NOMO-1 treated with DMSO at 0.1 percent for 48 hours (cell line): Measurements from ENCODE around the gene UNC80.

Experiments
- DNase-seq: peaks from one replicate; lab custom pipeline; 2025; ENCODE audit not compliant: unreplicated experiment; lab: John Stamatoyannopoulos, UW

UNC80 gene

GRCh38 chr2:210004881-210005280 is 233.2 kb downstream of the UNC80 start:
- peak; percentile 58 for DNase-seq

DNA sequence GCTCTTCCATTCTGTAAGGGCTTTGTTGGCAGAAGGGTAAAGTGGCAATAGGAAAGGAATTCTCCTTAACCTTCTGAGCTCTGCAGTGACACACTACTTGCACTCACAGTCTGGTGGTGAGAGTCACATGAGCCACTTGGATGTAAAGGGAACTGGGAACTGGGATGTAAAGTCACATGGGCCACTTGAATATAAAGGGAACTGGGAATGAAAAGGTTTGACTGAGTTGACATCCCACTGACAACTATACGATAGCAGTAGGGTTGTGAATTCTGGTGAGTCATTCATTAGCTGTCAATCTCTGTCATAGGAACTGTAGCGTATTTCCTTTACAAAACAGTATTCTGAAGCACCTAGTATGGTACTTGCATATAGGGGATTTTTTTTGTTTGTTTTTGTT is 236.3 kb downstream of the UNC80 start:
- no peak for DNase-seq

DNA sequence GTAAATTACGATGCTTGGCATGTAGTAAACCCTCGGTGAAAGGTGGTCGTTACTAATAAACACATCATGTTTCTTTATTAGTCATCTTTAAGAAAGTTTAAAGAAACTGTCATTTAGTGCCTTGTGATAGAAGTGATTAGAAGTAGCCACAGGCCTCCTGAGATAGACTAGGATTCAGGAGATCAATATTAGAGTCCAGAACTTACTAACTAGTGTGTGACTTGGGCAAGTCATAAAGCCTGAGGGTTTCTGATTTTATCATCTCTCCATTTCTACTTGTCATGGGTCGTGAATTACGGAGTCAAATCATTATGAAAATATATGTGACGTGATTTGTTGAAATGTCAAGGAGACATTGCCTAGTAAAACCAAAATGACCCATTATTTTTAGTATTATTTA is 237.5 kb downstream of the UNC80 start:
- DNase-seq = no peak

DNA sequence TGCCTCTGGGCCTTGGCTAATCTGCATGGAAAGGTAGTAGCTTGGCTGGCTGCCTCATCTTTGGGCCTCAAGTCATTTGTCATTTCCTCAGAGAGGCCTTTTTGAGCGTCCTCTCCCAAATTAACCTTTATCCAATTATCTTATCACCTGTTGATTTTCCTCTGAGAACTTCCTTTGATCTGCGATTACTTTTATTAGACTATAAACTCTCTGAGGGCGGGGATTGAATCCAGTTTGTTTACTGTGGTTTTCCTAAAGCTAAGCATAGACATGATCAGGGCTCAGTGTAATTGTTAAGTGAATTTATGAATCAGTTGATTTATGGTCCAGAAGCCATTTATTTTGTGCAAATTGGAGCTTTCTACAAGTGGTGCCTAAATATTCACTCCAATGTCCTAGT is 238.3 kb downstream of the UNC80 start:
- DNase-seq = no peak

GRCh38 chr2:210020138-210020537 is 248.5 kb downstream of the UNC80 start:
- DNase-seq = no peak

DNA sequence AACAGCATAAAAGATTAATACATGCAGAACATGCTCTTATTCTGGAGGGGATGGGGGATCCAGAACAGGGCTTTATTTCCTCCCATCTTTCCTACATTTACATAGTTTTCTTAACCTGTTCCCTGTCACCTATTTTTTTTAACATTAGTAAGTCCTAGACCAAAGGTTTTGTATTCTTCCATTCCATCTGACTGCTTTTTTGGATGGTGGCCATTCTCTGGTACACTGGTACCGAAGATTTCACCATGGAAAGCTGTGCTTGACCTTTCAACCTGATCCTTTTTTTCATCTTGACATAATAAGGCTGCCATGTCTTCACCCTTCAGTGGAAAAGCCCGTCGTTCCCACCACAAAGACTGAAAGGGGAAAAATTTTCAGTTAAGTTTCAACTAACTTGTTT is 251.2 kb downstream of the UNC80 start:
- DNase-seq = no peak

DNA sequence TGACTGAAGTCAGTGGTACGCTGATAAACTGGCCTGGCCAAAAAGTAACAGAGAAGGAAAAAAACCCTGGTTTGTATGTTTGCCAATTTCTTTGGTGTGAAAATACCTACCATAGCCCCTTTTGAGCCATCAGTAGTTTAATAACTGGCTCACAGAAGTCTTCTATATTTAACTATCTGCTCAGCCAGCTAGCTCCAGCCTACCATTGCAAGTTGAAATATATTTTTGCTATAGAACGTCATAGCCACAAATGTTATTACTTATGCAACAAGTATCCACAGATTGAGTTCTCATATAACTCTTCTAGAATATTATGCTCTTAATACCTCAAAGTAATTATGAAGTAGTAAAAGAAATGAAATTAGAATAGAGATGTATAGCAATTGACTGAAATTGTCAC is 256.0 kb downstream of the UNC80 start:
- DNase-seq = no peak

DNA sequence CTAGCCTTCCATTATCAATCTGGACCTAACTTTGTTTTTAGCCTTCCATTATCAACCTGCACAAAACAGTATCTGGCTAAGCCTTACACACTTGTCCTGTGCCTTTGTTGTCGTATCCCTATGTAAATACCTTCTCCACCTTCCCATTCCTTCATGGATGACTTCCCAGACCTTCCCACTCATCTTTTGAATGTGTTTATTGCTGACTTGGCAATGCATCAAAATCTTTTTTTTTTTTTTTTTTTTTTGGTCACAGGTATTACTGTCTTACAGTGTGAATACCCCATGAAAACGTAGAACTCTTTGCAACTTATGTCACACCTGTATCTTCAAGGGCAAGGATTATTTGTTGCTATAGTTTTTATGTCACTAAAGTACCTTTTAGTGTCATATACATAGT is 256.5 kb downstream of the UNC80 start:
- DNase-seq = no peak

DNA sequence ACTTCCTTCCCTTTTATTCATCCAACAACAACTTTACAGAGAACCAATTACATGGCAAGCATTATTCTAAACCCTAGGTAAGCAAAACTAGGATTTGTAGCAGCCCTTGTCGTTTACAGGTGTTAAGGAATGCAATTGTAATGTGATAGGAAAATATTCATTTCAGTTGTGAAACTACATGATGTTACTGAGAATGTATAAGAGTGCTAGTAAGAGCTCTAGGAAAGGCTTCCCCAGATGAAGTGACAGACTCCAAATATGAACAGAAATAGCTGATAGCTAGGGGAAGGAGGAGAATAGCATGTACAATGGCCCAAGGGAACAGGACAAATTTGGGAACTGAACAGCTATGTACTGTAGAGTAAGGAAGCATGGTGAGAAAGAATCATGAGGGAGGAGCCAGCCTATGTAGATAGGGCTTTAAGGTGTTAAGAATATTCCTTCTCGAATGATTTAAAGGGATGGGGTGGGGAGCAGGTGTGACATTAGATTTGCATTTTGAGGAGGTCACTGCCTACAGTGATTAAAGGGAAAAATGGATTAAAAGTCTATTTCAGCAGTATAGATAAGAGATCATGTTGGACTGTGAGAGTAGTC is 262.6 kb downstream of the UNC80 start:
- no peak for DNase-seq

GRCh38 chr2:210035679-210036078 is 264.0 kb downstream of the UNC80 start:
- DNase-seq = no peak

GRCh38 chr2:210038078-210038477 is 266.4 kb downstream of the UNC80 start:
- DNase-seq = no peak

- peak; percentile 36 for DNase-seq
Observed at GRCh38 chr2:210046851-210047500, 275.3 kb downstream of the UNC80 start.
